ENCODE measurements around the gene UBE2E2.

The UBE2E2 gene

DNA sequence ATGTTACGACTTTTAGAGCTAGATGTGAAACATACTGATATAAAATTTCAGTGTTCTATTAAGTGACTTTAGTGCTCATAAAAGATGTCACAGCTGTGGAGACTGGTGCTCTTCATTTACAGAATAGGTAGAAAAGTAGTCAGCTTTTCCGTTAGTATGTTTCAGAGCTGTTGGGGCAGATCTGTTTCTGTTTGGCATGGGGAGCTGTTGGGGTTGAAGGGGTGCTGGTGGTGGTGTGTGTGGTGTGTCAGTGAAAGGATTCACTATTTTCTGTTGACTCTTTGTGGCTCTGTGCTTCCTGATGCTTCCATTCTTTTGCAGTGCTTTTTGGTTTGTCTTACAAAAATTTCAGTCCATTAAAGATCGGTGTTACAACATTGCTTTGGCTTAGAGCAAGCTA lies 3.2 kb downstream of the UBE2E2 start:
- no peak for DNase-seq (ENCODE audit: low spot score)
- TF ChIP-seq, protein P1, sequence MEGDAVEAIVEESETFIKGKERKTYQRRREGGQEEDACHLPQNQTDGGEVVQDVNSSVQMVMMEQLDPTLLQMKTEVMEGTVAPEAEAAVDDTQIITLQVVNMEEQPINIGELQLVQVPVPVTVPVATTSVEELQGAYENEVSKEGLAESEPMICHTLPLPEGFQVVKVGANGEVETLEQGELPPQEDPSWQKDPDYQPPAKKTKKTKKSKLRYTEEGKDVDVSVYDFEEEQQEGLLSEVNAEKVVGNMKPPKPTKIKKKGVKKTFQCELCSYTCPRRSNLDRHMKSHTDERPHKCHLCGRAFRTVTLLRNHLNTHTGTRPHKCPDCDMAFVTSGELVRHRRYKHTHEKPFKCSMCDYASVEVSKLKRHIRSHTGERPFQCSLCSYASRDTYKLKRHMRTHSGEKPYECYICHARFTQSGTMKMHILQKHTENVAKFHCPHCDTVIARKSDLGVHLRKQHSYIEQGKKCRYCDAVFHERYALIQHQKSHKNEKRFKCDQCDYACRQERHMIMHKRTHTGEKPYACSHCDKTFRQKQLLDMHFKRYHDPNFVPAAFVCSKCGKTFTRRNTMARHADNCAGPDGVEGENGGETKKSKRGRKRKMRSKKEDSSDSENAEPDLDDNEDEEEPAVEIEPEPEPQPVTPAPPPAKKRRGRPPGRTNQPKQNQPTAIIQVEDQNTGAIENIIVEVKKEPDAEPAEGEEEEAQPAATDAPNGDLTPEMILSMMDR (IDR thresholded peaks at IDR 0.05; ENCODE audit: extremely low read depth, missing control alignments) = no peak

DNA sequence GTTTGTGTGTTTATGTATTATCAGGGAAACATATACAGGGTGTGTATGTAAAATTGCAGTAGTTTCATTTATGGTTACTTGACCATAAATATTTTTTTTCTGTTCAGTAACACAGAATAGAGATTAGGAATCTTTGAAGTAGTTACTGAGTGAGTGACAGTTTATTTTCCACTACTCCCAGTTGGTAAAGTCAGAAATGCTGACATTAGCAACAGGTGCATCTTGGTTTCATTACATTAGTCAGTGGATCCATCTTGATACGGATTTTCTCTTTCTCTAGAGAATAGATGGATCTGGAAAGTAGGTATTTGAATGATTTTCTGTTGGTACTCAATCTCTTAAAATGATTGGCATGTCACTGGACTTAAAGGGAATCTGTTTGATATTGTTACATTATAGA lies 6.0 kb downstream of the UBE2E2 start:
- no peak for DNase-seq (ENCODE audit: low spot score)
- TF ChIP-seq, protein P1 (IDR thresholded peaks at IDR 0.05; ENCODE audit: extremely low read depth, missing control alignments) = no peak

DNA sequence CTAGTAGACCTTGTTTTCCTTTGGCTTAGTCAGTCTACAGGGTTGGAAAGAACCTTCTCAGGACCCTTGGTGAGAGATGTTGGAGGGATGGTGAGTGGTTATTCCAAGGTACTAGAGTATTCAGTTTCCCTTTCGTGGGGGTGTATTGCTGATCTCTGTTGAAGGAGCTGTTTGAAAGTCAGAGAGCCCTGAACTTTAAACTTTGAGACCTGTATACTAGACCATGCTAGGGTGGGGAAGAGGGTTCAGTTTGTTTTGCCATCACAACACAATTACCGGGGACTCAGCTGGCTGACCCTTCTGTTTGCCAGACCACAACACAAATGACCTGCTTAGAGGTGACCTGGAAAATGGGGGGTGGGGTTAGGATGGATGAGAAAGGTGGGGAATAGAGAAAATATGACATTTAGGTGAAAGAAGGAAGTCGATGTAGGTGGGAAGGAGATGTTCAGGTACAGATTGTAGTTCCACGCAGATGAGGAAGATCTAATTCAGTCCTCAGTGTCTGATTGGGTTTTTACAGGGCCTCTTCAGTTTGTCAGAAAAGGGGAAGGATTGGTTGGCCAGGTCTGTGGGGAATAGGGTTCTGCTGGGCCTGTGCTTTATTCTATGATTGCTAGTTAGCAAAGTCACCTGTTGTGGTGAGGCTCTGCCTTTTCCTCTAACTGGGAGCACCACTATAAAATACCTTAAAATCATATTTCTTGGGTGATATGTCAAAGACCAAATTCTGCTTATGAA lies 6.8 kb downstream of the UBE2E2 start:
- DNase-seq (ENCODE audit: low spot score) = no peak

DNA sequence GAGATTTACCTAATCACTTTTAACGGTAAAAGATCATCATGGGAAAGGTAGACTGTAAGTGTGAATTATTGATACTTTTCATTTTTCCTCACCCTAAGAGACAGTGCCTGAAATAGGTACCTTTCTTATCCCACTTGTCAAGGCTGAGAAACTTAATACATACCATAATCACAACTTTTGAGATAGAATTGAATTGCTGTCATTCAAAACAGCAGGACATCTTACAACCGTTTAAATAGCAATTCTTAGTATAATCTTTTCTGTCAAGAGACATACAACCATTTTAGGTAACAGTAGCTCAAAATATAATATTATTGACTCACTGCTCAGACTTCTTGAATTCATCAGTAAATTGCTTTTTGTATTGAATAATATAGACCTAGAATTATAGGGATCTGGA lies 10.7 kb downstream of the UBE2E2 start:
- DNase-seq (ENCODE audit: low spot score) = no peak
- TF ChIP-seq, protein P1 (IDR thresholded peaks at IDR 0.05; ENCODE audit: extremely low read depth, missing control alignments) = no peak

More for the DNA sequence above, 6.8 kb downstream of the UBE2E2 start:
- TF ChIP-seq, protein P1 (IDR thresholded peaks at IDR 0.05; ENCODE audit: extremely low read depth, missing control alignments) = no peak

DNA sequence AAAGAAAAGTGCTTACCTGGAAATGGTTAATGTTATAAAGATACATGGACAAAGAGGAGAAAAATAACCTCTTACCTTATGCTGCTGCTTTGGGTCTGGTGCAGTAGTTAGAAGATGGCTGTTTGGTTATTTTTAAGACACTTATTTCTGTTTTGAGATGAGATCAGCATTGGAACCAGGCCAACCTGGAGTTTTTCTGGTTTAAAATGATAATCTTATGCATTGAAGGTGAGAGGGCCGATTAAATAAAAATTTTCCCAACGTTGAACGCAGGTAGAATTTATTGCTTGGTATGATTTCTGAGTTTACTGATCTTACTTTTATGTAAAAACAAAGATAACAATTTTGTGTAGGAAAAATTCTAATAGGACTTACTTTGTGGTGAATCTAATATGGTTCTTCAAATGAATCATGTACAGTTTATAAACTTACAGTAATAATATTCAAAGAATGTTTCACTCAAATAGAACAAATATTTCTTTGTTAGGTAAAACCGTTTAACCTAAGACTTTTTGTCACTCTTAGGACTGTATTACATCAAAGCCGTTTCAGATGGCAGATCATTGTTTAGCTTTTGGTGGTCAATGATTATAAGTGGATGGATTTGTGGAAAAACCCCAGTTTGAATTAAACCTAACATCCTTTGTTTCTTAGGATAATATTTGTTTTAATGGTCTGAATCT lies 14.9 kb downstream of the UBE2E2 start:
- DNase-seq (ENCODE audit: low spot score) = no peak
- TF ChIP-seq, protein P1 (IDR thresholded peaks at IDR 0.05; ENCODE audit: extremely low read depth, missing control alignments) = no peak

DNA sequence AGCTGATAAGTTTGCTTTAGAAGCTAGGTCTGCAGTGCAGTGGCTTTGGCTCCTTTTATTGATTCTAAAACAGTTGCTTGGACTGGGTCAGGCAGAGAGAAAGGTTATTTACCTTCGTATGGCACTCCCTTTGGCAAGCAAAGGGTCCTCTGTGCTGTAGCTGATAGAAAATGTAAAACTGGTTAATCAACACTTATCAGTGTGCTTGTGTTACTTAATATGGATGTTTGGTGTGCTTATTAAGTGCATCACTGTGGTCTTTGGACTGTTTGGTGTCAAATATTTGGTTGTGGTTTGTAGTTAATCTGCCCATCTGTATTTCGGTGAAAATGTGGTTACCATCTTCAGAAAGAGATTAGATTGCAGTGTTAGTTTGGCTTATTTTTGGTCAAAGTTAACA lies 16.0 kb downstream of the UBE2E2 start:
- TF ChIP-seq, protein P1 (IDR thresholded peaks at IDR 0.05; ENCODE audit: extremely low read depth, missing control alignments) = no peak
- no peak for DNase-seq (ENCODE audit: low spot score)

DNA sequence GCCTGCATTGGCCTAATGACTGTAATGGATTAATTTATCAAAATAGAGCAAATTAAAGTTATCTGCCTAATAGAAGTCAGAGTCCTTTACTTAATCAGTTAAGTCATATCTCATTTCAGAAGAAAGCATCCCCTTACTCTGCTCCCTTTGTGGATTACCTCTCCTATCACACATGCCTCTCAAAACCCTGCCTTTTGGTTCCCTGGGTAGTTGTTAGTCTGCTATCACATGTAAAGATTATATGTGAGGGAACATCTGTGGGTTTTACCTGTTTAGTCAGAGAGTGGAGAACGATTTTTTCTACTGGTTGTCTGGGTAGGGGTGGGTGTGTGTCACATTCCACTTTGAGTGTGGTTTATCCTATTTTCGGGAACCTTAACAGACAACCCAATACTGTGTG lies 16.4 kb downstream of the UBE2E2 start:
- TF ChIP-seq, protein P1 (IDR thresholded peaks at IDR 0.05; ENCODE audit: extremely low read depth, missing control alignments) = no peak
- DNase-seq (ENCODE audit: low spot score) = no peak
